GM12878 (cell line): ENCODE measurements around the gene CAPN10. TPM values are rescaled to one million over a fixed set of nuclear protein-coding genes. Genes with fewer than 3 reads are reported as not detected.
A peak's percentile ranks its signal among the peaks of the same experiment; 100 is the strongest.

ENCODE experiments used
- ATAC-seq: fragments of 200-7000 bp; cut with Tn5 transposase; 3 replicates; pipeline ENCODE4 v1.9.1; 2020; ENCODE audit warnings: mild to moderate bottlenecking, moderate library complexity
- BruUV-seq: library from RNA; stranded (reverse); fragments of 400-500 nt; replicated peaks from 2 replicates; lab custom pipeline; 2021; lab: Mats Ljungman, UMichigan
- CTCF ChIA-PET: fragments of 300-600 bp; sonication (Branson Sonifier 250); formaldehyde crosslinking; extraction: SDS; loops from one replicate; lab custom pipeline; 2021; ENCODE audit warnings: inconsistent platforms; lab: Yijun Ruan, JAX
- POLR2A ChIA-PET: fragments of 350-600 bp; formaldehyde crosslinking; extraction: SDS; loops from one replicate; lab custom pipeline; 2021; ENCODE audit warnings: inconsistent platforms; lab: Charles Lee
- RAD21 ChIA-PET: fragments of 300-600 bp; sonication (Branson Sonifier 250); formaldehyde crosslinking; loops from one replicate; lab custom pipeline; 2023; ENCODE audit warnings: antibody characterized with exemption; ENCODE audit not compliant: unreplicated experiment; lab: Charles Lee
- SMC1A ChIA-PET: fragments of 300-600 bp; sonication (Branson Sonifier 250); formaldehyde crosslinking; loops from one replicate; lab custom pipeline; 2023; ENCODE audit not compliant: unreplicated experiment, uncharacterized antibody; lab: Charles Lee
- DNase-seq: peaks from one replicate; pipeline ENCODE4 v3.0.0-alpha.2; 2011; ENCODE audit warnings: low read depth, low spot score
- FAIRE-seq: peaks from 3 replicates; lab custom pipeline; 2011; peaks lifted over from hg19 to GRCh38; lab: Jason Lieb, UNC
- H2AFZ ChIP-seq: 2 replicates; pipeline ENCODE4 v1.6.0; 2011; ENCODE audit warnings: low read depth, low read length, control low read depth; ENCODE audit not compliant: control insufficient read depth
- H3K27ac ChIP-seq: 2 replicates; pipeline ENCODE4 v1.5.1; 2011; ENCODE audit warnings: control low read depth; ENCODE audit not compliant: control insufficient read depth, insufficient read depth
- H3K27me3 ChIP-seq, 2 experiments: replicated peaks in 1 of 2; 2 replicates each; pipeline versions ENCODE4 v1.6.0 to v1.6.1; 2011; ENCODE audit warnings: low read length in 1 of 2; ENCODE audit not compliant: control insufficient read depth in 2 of 2, insufficient read depth in 2 of 2
- H3K36me3 ChIP-seq, 2 experiments: 2 replicates each; pipeline ENCODE4 v1.5.1; 2011; ENCODE audit warnings: low read length in 1 of 2; ENCODE audit not compliant: control insufficient read depth in 2 of 2, insufficient read depth in 2 of 2
- H3K4me1 ChIP-seq: 2 replicates; pipeline ENCODE4 v1.6.1; 2011; ENCODE audit warnings: mild to moderate bottlenecking, low read length, moderate library complexity, mixed read lengths; ENCODE audit not compliant: control insufficient read depth, insufficient read depth
- H3K4me2 ChIP-seq: 2 replicates; pipeline ENCODE4 v1.6.0; 2011; ENCODE audit warnings: control low read depth; ENCODE audit not compliant: control insufficient read depth, insufficient read depth
- H3K4me3 ChIP-seq: fragments of 200-600 bp; sonication (generic); 2 replicates; pipeline ENCODE4 v1.5.1; 2016
- H3K79me2 ChIP-seq: 2 replicates; pipeline ENCODE4 v1.6.0; 2011; ENCODE audit warnings: low read length; ENCODE audit not compliant: control insufficient read depth, insufficient read depth
- H3K9ac ChIP-seq: 2 replicates; pipeline ENCODE4 v1.8.0; 2011; ENCODE audit warnings: low read length, control low read depth, mixed read lengths; ENCODE audit not compliant: control insufficient read depth, insufficient read depth
- H3K9me3 ChIP-seq: replicated peaks from 3 replicates; pipeline ENCODE4 v1.5.1; 2011; ENCODE audit warnings: mild to moderate bottlenecking, low read length; ENCODE audit not compliant: control insufficient read depth, insufficient read depth
- H4K20me1 ChIP-seq: 2 replicates; pipeline ENCODE4 v1.6.0; 2011; ENCODE audit not compliant: control insufficient read depth, insufficient read depth
- IRF3 ChIP-seq: fragments of 450-650 bp; IDR thresholded peaks from 2 replicates; pipeline ENCODE4 v1.6.1; 2014; ENCODE audit warnings: mild to moderate bottlenecking
- NR2F1 ChIP-seq: fragments of 450-650 bp; conservative IDR thresholded peaks from 2 replicates; pipeline ENCODE4 v1.6.1; 2017; ENCODE audit warnings: mild to moderate bottlenecking
- SIX5 ChIP-seq: IDR thresholded peaks from 2 replicates; pipeline ENCODE4 v1.6.1; 2011; ENCODE audit warnings: mild to moderate bottlenecking, low read depth, low read length, moderate library complexity; ENCODE audit not compliant: severe bottlenecking
- WGBS: methylation state at CpG from one replicate; pipeline ENCODE4 v1.1.6; 2016; ENCODE audit warnings: low lambda C conversion rate; ENCODE audit not compliant: insufficient replicate concordance, insufficient coverage; ENCODE audit errors: missing lambda C conversion rate; 5-methylcytosine and 5-hydroxymethylcytosine counted together
- in situ Hi-C: fragments of 300-500 bp; cut with MboI; formaldehyde crosslinking; loops from 9 replicates; pipeline ENCODE4 v1.14.3; 2018; ENCODE audit warnings: mixed read lengths
- intact Hi-C: fragments of 100-400 bp; cut with micrococcal nuclease; formaldehyde crosslinking; loops from one replicate; pipeline ENCODE4 v1.14.2; 2022; ENCODE audit not compliant: unreplicated experiment
- polyA plus RNA-seq, 11 experiments: library from polyadenylated mRNA; depleted of rRNA in 4 of 11; unstranded in 6 of 11; stranded (reverse) in 5 of 11; fragments of >200 nt; fragmentation: Nextera tagmentation in 4 of 11; fragmentation: Illumina TruSeq in 1 of 11; extraction: Ambion mirVana in 4 of 11; extraction: Trizol in 1 of 11; gene quantifications; 1 replicate in 1 of 11; 2 replicates in 10 of 11; pipeline versions ENCODE4 v1.2.1 to v1.2.3, GENCODE V29; 2011 to 2016; ENCODE audit warnings: inconsistent platforms in 2 of 11, missing spikeins in 2 of 11, low read depth in 1 of 11
- total RNA-seq, 4 experiments: library from RNA; depleted of rRNA in 3 of 4; stranded (reverse); fragments of >200 nt in 3 of 4; fragmentation: Illumina TruSeq in 1 of 4; extraction: Trizol in 1 of 4; gene quantifications; 2 replicates each; pipeline versions ENCODE4 v1.2.1 to v1.2.3, GENCODE V29; 2013 to 2021

CAPN10 gene
- total and polyA plus RNA-seq, 10 of the 15 experiments (the other 5 are each of a cell fraction or from before 2014, with no cell fraction given), result 0.37 to 40.6 (median 17.5) TPM

- 6% methylated on average over 26 of the region's 26 CpGs for WGBS
- Histone ChIP-seq H3K9ac (peak overlapping the region; percentile 75), H3K4me3 (peak overlapping the region; percentile 71), H3K4me2 (peak overlapping the region; percentile 98), H3K27ac (peak overlapping the region; percentile 66)
- no peak for DNase-seq
- no peak for TF ChIP-seq NR2F1
- no peak for TF ChIP-seq IRF3
- TF ChIP-seq SIX5, result no peak
- TF ChIP-seq, all 136 proteins: peak for 0
- H4K20me1 ChIP-seq, result no peaks in the 10 kb centered on the region
- CTCF ChIA-PET, result interaction anchor here (0.6 to 7.8 kb wide), 6 partner anchors 10 to 58 kb away, joined by 3 to 196 read pairs (median 13); partner anchors contain the start of genes ANKMY1, CAPN10 and GPR35
- BruUV-seq, result no TSS peak
- H3K27me3 ChIP-seq, result no peaks in the 10 kb centered on the region
- SMC1A ChIA-PET, result interaction anchor here (3.4 to 12.1 kb wide), 3 partner anchors 13 to 53 kb away, joined by 20 to 124 read pairs (median 35); partner anchors contain the start of gene CAPN10
- H2AFZ ChIP-seq, result peak overlapping the region; percentile 51; the same call in 1 of the 2 replicates
- peaks cover 50% of the 10 kb centered on the region for H3K4me1 ChIP-seq
- intact Hi-C loops (loop anchor here (5.0 kb wide), 1 partner anchor 55 kb away; no protein-coding TSS in a partner anchor), in situ Hi-C loops (no loop called here)
- no peaks in the 10 kb centered on the region for H3K9me3 ChIP-seq
- ATAC-seq (peak; percentile 6; the same call in 2 of the 3 replicates), FAIRE-seq (no peak)
- POLR2A ChIA-PET, result interaction anchor here (3.4 to 7.8 kb wide), 2 partner anchors 13 to 19 kb away, joined by 22 to 233 read pairs; partner anchors contain the start of gene CAPN10
- H3K36me3 ChIP-seq, result peaks cover 0 to 4% of the 10 kb centered on the region in 2 experiments; a peak in 2 of 4 replicates
- peaks cover 45% of the 10 kb centered on the region for H3K79me2 ChIP-seq
- RAD21 ChIA-PET, result interaction anchor here (3.6 to 11.7 kb wide), 2 partner anchors 17 to 53 kb away, joined by 29 to 206 read pairs; partner anchors contain the start of gene CAPN10
These were observed 19.2 kb upstream of the CAPN10 start for GRCh38 chr2:240567137-240567871.
